Large intestine (tissue), 12 donors: Measurements from ENCODE around the gene THRSP. TPM values are rescaled to one million over a fixed set of nuclear protein-coding genes. Genes with fewer than 3 reads are reported as not detected.
A peak's percentile ranks its signal among the peaks of the same experiment; 100 is the strongest.
"Not testable (repeated sequence)": the region's sequence is repeated elsewhere in the genome, so short reads cannot be mapped to it uniquely, and the experiment has no call there.

Source experiments
- DNase-seq, 2 donors: peaks; one replicate each; pipeline versions ENCODE4 v3.0.0 to v3.0.0-alpha.2; 2013
- H3K27ac ChIP-seq: one replicate; pipeline ENCODE4 v1.5.1; 2013; ENCODE audit warnings: low read length
- H3K27me3 ChIP-seq: 2 replicates; pipeline ENCODE4 v1.6.1; 2013; ENCODE audit warnings: low read length; ENCODE audit not compliant: control insufficient read depth, insufficient read depth
- H3K36me3 ChIP-seq: 2 replicates; pipeline ENCODE4 v1.6.1; 2013; ENCODE audit warnings: low read length; ENCODE audit not compliant: control insufficient read depth, insufficient read depth
- H3K4me1 ChIP-seq: one replicate; pipeline ENCODE4 v1.6.1; 2013; ENCODE audit warnings: low read length; ENCODE audit not compliant: control insufficient read depth, insufficient read depth
- H3K4me3 ChIP-seq: one replicate; pipeline ENCODE4 v1.5.1; 2013; ENCODE audit warnings: low read length
- H3K9me3 ChIP-seq: one replicate; pipeline ENCODE4 v1.6.1; 2013; ENCODE audit warnings: mild to moderate bottlenecking, low read depth, low read length, moderate library complexity; ENCODE audit not compliant: control insufficient read depth
- WGBS: methylation state at CpG from one replicate; pipeline ENCODE4 v1.1.5; 2013; ENCODE audit warnings: low lambda C conversion rate; ENCODE audit not compliant: insufficient coverage; 5-methylcytosine and 5-hydroxymethylcytosine counted together
- long read RNA-seq, 11 donors: transcript quantifications; one replicate each; lab custom pipeline, GENCODE V29; 2026
- polyA plus RNA-seq: library from polyadenylated mRNA; unstranded; fragments of 120-200 nt; gene quantifications from one replicate; pipeline ENCODE4 v1.2.1, GENCODE V29; 2013

The THRSP gene
- polyA plus RNA-seq = 0.10 TPM
- long read RNA-seq, donor 1, partial matches to known transcripts = 256 of 256 reads
- long read RNA-seq, donor 1, other reads (novel, unspliced or antisense) = 0 of 256 reads
- long read RNA-seq, donor 2, partial matches to known transcripts = 684 of 695 reads
- long read RNA-seq, donor 2, other reads (novel, unspliced or antisense) = 11 of 695 reads
- long read RNA-seq, donor 3 = 0 reads
- long read RNA-seq, donor 4, partial matches to known transcripts = 83 of 83 reads
- long read RNA-seq, donor 4, other reads (novel, unspliced or antisense) = 0 of 83 reads
- long read RNA-seq, donor 5, partial matches to known transcripts = 241 of 241 reads
- long read RNA-seq, donor 5, other reads (novel, unspliced or antisense) = 0 of 241 reads
- long read RNA-seq, donor 6, partial matches to known transcripts = 624 of 631 reads
- long read RNA-seq, donor 6, other reads (novel, unspliced or antisense) = 7 of 631 reads
- long read RNA-seq, donor 7, partial matches to known transcripts = 61 of 296 reads
- long read RNA-seq, donor 7, other reads (novel, unspliced or antisense) = 235 of 296 reads
- long read RNA-seq, donor 8, partial matches to known transcripts = 727 of 734 reads
- long read RNA-seq, donor 8, other reads (novel, unspliced or antisense) = 7 of 734 reads
- long read RNA-seq, donor 9 = 0 reads
- long read RNA-seq, donor 10 = 0 reads
- long read RNA-seq, donor 11 = 0 reads

DNA sequence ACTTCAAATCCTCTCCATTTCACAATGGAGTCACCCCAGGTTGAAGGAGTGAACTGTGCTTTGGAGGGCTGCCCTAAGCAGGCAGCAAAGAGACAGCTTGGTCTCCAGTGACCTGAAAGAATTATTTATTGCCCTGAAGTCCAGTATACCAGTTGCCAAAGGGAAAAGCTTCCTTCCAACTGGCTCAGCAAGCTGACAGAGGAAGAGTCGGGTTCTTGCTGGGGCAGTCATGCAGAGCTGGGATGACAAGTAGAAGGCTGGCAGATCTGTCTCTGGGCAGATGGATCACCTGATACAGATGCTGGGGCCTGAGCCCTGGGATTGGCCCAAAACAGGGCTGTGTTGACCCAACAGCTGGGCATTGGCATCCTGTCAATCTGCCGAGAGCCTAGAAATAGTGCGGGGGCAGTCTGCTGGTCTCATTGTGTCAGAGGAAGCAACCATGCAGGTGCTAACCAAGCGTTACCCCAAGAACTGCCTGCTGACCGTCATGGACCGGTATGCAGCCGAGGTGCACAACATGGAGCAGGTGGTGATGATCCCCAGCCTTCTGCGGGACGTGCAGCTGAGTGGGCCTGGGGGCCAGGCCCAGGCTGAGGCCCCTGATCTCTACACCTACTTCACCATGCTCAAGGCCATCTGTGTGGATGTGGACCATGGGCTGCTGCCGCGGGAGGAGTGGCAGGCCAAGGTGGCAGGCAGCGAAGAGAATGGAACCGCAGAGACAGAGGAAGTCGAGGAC lies at the start of gene THRSP:
Gene THRSP (plus strand): TSS at position 422 of the 742 bp plus-strand sequence. CDS start 21 bp downstream, at position 443.
- WGBS = no CpG with 5 or more reads among the region's 14 CpGs
- Histone ChIP-seq H3K27ac (no peak within 1 kb of the TSS), H3K36me3 (peaks cover 8% of the 10 kb centered on the region), H3K27me3 (no peaks in the 10 kb centered on the region), H3K9me3 (no peaks in the 10 kb centered on the region), H3K4me1 (no peaks in the 10 kb centered on the region), H3K4me3 (no peak within 1 kb of the TSS)
- DNase-seq = no peak

DNA sequence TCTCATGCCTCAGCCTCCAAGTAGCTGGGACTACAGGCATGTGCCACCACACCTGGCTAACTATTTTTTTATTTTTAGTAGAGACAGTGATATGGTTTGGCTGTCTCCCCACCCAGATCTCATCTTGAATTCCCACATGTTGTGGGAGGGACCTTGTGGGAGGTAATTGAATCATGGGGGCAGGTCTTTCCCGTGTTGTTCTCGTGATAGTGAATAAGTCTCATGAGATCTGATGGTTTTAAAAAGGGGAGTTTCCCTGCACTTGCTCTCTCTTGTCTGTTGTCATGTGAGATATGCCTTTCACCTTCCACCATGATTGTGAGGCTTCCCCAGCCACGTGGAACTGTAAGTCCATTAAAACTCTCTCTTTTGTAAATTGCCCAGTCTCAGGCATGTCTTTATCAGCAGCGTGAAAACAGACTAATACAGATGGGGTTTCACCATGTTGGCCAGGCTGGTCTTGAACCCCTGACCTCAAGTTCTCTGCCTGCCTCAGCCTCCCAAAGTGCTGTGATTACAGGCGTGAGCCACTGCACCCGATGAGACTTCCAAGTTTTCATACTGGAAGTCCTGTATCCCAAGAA lies 48.6 kb upstream of the THRSP start:
- H3K4me3 ChIP-seq, H3K36me3 ChIP-seq, H3K4me1 ChIP-seq, DNase-seq, H3K27me3 ChIP-seq, H3K9me3 ChIP-seq, H3K27ac ChIP-seq: not testable (repeated sequence)
- no CpG with 5 or more reads among the region's 6 CpGs for WGBS

- Histone ChIP-seq H3K4me1 (no peaks in the 10 kb centered on the region), H3K9me3 (no peaks in the 10 kb centered on the region), H3K4me3 (no peak overlapping the region), H3K27ac (no peak overlapping the region), H3K36me3 (no peaks in the 10 kb centered on the region), H3K27me3 (no peaks in the 10 kb centered on the region)
- no CpG with 5 or more reads among the region's 1 CpG for WGBS
- DNase-seq = no peak
These were observed 47.8 kb upstream of the THRSP start for GRCh38 chr11:78015878-78016277.

- Histone ChIP-seq H3K36me3 (no peaks in the 10 kb centered on the region), H3K27me3 (no peaks in the 10 kb centered on the region), H3K4me3 (no peak overlapping the region), H3K9me3 (no peaks in the 10 kb centered on the region), H3K4me1 (no peaks in the 10 kb centered on the region), H3K27ac (no peak overlapping the region)
- DNase-seq = no peak
- 61% methylated on average over 2 of the region's 4 CpGs for WGBS
These were observed 43.9 kb upstream of the THRSP start for GRCh38 chr11:78019808-78020207.

- no peak overlapping the region for H3K4me3 ChIP-seq
- no peaks in the 10 kb centered on the region for H3K9me3 ChIP-seq
- WGBS = no CpG with 5 or more reads among the region's 3 CpGs
- no peaks in the 10 kb centered on the region for H3K27me3 ChIP-seq
- DNase-seq = no peak
- no peak overlapping the region for H3K27ac ChIP-seq
- no peaks in the 10 kb centered on the region for H3K4me1 ChIP-seq
- H3K36me3 ChIP-seq = no peaks in the 10 kb centered on the region
These were observed 43.4 kb upstream of the THRSP start for GRCh38 chr11:78020246-78020645.

DNA sequence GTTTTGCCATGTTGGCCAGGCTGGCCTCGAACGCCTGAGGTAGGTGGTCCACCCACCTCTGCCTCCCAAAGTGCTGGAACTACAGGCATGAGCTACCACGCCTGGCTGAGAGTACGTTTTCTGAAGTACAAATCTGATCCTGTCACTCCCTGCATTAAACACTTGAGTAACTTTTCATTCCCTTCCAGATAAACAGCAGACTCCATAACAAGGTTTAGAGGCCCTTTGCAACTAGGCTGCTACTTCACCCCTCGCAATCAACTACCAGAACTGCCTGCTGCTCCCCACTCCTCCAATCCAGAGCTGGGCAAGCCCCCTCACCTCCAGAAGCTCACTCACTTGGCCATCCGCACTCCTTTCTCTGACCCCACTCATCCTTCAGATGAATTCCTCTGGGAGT lies 42.0 kb upstream of the THRSP start:
- Histone ChIP-seq H3K36me3 (no peaks in the 10 kb centered on the region), H3K9me3 (no peaks in the 10 kb centered on the region), H3K27ac (no peak overlapping the region), H3K27me3 (no peaks in the 10 kb centered on the region), H3K4me3 (no peak overlapping the region), H3K4me1 (no peaks in the 10 kb centered on the region)
- WGBS = 100% methylated on average over 1 of the region's 6 CpGs
- DNase-seq = no peak

GRCh38 chr11:78022397-78023396 lies 41.0 kb upstream of the THRSP start, which contains the start of gene KCTD14:
Gene KCTD14 (minus strand): TSS chr11:78023276. CDS start chr11:78023249, 27 bp downstream.
- Histone ChIP-seq H3K9me3 (no peaks in the 10 kb centered on the region), H3K36me3 (no peaks in the 10 kb centered on the region), H3K27me3 (no peaks in the 10 kb centered on the region), H3K4me1 (no peaks in the 10 kb centered on the region), H3K4me3 (peak within 1 kb of the TSS; percentile 43), H3K27ac (no peak within 1 kb of the TSS)
- peak; percentile 9 to 60 for DNase-seq
- 2% methylated on average over 8 of the region's 37 CpGs for WGBS

- Histone ChIP-seq H3K4me3 (peak overlapping the region; percentile 43), H3K27me3 (no peaks in the 10 kb centered on the region), H3K9me3 (no peaks in the 10 kb centered on the region), H3K36me3 (no peaks in the 10 kb centered on the region), H3K4me1 (no peaks in the 10 kb centered on the region), H3K27ac (no peak overlapping the region)
- DNase-seq = no peak
- WGBS = 80% methylated on average over 1 of the region's 7 CpGs
These were observed 40.2 kb upstream of the THRSP start for GRCh38 chr11:78023426-78023825.

DNA sequence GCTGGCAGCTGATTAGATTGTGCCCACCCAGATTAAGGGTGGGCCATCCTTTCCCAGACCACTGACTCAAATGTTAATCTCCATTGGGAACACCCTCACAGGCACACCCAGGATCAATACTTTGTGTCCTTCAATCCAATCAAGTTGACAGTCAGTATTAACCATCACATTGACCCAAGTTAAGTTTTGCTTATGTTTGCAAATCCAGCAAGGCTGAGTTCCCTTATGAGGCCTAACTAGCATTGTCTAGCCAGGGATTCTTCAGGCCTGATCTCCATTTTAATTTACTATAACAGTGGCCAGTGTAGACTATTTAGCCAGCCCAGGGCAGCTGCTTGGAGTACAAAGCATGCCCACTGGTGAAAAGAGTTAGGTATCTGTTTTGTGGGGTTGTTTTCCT lies 38.3 kb upstream of the THRSP start:
- Histone ChIP-seq H3K4me3 (no peak overlapping the region), H3K4me1 (no peaks in the 10 kb centered on the region), H3K27ac (no peak overlapping the region), H3K27me3 (no peaks in the 10 kb centered on the region), H3K9me3 (no peaks in the 10 kb centered on the region), H3K36me3 (no peaks in the 10 kb centered on the region)
- no peak for DNase-seq
